Cardiac fibroblast (primary cell): Measurements from ENCODE around the gene PPIP5K2.

Source experiments
- DNase-seq, 2 donors: peaks; one replicate each; pipeline versions ENCODE4 v3.0.0 to v3.0.0-alpha.2; 2010; ENCODE audit warnings: low read depth in 2 of 2
- H3K4me3 ChIP-seq, 2 donors: replicated peaks in 1 of 2; 1 replicate in 1 of 2; 2 replicates in 1 of 2; pipeline ENCODE4 v1.5.1; 2011; ENCODE audit warnings: low read depth in 2 of 2, low read length in 2 of 2, mild to moderate bottlenecking in 2 of 2, moderate library complexity in 1 of 2
- TF ChIP-seq, protein P1 (sequence below): IDR thresholded peaks from one replicate; pipeline ENCODE4 v1.5.1; 2011; ENCODE audit warnings: low read depth, mild to moderate bottlenecking, low read length, inconsistent platforms

PPIP5K2 gene

DNA sequence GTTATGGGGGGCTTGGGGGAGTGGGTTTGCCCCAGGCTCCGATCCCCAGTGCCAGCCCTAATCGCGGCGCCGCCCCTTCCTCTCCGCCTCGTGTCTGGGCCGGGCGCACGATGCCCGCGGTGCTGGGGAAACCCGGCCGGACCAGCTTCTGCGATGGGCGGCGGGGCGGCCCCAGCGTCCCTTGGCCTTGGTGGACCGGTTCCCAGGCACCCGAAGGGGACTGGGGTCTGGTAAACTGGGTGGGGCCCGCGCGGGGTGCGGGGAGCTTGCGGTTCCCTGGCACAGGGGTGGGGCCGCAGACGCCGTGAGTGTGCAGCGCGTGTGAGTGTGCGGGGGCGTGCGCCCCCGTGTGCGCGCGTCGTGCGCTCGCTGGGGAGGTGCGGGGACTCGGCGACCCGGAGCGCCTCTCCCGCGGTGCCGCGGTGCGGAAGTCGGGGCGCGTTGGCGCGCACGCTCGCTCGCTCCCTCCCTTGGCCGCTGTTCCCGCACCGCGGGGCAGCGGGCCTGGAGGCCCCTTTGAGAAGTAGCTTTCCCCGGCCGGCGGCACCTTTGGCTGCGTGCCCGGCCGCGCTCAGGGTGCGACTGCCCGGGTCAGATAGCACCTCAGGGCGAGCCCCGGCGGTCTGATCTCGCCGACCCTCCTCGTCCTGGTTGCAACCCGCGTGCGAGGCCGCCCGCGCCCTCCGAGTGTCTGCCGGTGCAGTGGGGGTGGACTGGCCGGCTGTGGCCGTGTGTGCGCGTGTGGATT lies 139.0 kb downstream of the PPIP5K2 start:
- H3K4me3 ChIP-seq = peak overlapping the region; percentile 95 to 96
- TF ChIP-seq, protein P1, sequence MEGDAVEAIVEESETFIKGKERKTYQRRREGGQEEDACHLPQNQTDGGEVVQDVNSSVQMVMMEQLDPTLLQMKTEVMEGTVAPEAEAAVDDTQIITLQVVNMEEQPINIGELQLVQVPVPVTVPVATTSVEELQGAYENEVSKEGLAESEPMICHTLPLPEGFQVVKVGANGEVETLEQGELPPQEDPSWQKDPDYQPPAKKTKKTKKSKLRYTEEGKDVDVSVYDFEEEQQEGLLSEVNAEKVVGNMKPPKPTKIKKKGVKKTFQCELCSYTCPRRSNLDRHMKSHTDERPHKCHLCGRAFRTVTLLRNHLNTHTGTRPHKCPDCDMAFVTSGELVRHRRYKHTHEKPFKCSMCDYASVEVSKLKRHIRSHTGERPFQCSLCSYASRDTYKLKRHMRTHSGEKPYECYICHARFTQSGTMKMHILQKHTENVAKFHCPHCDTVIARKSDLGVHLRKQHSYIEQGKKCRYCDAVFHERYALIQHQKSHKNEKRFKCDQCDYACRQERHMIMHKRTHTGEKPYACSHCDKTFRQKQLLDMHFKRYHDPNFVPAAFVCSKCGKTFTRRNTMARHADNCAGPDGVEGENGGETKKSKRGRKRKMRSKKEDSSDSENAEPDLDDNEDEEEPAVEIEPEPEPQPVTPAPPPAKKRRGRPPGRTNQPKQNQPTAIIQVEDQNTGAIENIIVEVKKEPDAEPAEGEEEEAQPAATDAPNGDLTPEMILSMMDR = no peak
- peak; percentile 40 to 47 for DNase-seq

DNA sequence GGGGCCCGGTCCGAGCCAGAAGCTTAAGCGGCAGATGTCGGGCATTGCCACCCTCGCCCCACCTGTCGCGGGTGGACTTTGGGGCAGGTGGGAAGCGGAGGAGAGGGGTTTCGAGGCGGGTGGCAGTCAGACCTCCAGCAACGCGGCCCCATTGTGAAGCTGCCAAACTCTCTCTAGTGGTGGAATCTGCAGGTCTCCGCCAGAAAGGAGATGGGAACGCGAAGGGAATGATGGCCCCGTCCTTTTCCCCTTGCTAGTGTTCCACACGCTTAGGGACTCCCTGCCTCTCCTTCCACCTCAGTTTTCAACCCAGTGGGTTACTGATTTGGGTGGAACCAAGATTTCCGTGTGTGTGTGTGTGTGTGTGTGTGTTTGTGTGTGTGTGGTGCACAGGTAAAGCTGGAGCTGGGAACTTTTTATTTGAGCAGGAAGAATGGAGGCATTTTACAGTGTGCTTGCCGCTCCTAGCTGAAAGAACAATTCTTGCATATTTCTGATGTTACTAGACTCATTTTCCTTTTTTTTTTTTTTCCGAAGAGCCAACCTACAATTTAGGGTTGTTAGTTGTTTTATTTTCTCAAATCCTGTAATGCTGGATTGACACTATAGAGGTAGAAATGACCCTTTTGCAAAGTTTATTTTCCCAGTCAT lies 139.7 kb downstream of the PPIP5K2 start:
- H3K4me3 ChIP-seq = peak overlapping the region; percentile 95 to 96
- DNase-seq = peak; percentile 43 to 48
- TF ChIP-seq, protein P1 = no peak

DNA sequence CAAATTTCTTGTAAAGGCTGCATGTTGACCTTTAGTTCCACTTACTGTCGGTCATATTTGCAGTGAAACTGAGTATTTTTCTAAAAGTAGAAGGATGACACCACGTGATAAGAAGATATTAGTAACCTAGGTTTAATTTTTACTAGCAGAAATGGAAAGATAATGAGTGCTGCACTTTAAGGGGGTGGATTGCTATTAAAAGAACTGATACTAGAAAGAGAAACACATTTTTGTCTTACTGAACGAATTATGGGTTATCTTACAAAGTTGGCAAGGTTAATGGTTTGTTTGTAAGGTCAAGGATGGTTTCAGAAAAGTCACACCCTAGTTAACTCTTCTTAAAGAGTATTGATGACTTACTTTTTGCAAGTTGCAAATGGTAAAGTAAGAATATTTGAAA lies 140.8 kb downstream of the PPIP5K2 start:
- peak overlapping the region in 1 of 2 donors; percentile 95 for H3K4me3 ChIP-seq

More for the DNA sequence above, 140.8 kb downstream of the PPIP5K2 start:
- no peak for DNase-seq
- TF ChIP-seq, protein P1 = no peak
